ENCODE data around the gene PCDH20. TPM values are rescaled to one million over a fixed set of nuclear protein-coding genes. Genes with fewer than 3 reads are reported as not detected.

PCDH20 gene
- total RNA-seq, 4 donors from 2014 or later: 0.13 to 1.8 (median 0.66) TPM

GRCh38 chr13:61414686-61415057 lies 977 bp downstream of the PCDH20 start:
- no peak for ATAC-seq (ENCODE audit: low FRiP score)
- no peak for TF ChIP-seq CTCF (IDR thresholded peaks at IDR 0.05)

GRCh38 chr13:61413572-61414535 lies 1.8 kb downstream of the PCDH20 start:
- no peak for TF ChIP-seq CTCF (IDR thresholded peaks at IDR 0.05)
- no peak for DNase-seq (ENCODE audit: low spot score)
- no peak for ATAC-seq (ENCODE audit: low FRiP score)

More at GRCh38 chr13:61414686-61415057, 977 bp downstream of the PCDH20 start:
- DNase-seq (ENCODE audit: low spot score): no peak

- TF ChIP-seq CTCF (IDR thresholded peaks at IDR 0.05): no peak
- ATAC-seq (ENCODE audit: low FRiP score) (no peak), DNase-seq (ENCODE audit: low spot score) (no peak)
Observed at GRCh38 chr13:61410669-61411297, 4.9 kb downstream of the PCDH20 start.

- TF ChIP-seq CTCF (IDR thresholded peaks at IDR 0.05): no peak
- ATAC-seq (ENCODE audit: low FRiP score): no peak
- no peak for DNase-seq (ENCODE audit: low spot score)
Observed at GRCh38 chr13:61410266-61410665, 5.4 kb downstream of the PCDH20 start.

- DNase-seq (ENCODE audit: low spot score): no peak
- TF ChIP-seq CTCF (IDR thresholded peaks at IDR 0.05): no peak
- ATAC-seq (ENCODE audit: low FRiP score): no peak
Observed at GRCh38 chr13:61408571-61408970, 7.1 kb downstream of the PCDH20 start.

GRCh38 chr13:61406275-61406674 lies 9.4 kb downstream of the PCDH20 start:
- no peak for TF ChIP-seq CTCF (IDR thresholded peaks at IDR 0.05)
- DNase-seq (ENCODE audit: low spot score) (no peak), ATAC-seq (ENCODE audit: low FRiP score) (no peak)
